KMS-11 (cell line): ENCODE results near the gene ZNF580.

Source experiments
- H2AFZ ChIP-seq: fragments of 200-600 bp; sonication (generic); 2 replicates; pipeline ENCODE4 v1.6.1; 2016; ENCODE audit warnings: antibody characterized with exemption, mixed run types, low read depth
- H3K27ac ChIP-seq: fragments of 200-600 bp; sonication (generic); 2 replicates; pipeline ENCODE4 v1.6.1; 2016; ENCODE audit warnings: mild to moderate bottlenecking, mixed run types
- H3K27me3 ChIP-seq: fragments of 200-600 bp; sonication (generic); 2 replicates; pipeline ENCODE4 v1.6.1; 2017; ENCODE audit warnings: mild to moderate bottlenecking, low read depth, mixed run types, moderate library complexity; ENCODE audit not compliant: insufficient read depth
- H3K36me3 ChIP-seq: fragments of 200-600 bp; sonication (generic); 2 replicates; pipeline ENCODE4 v1.6.1; 2017; ENCODE audit warnings: mild to moderate bottlenecking, mixed run types; ENCODE audit not compliant: insufficient read depth
- H3K4me1 ChIP-seq: fragments of 200-600 bp; sonication (generic); 2 replicates; pipeline ENCODE4 v1.6.1; 2016; ENCODE audit warnings: mild to moderate bottlenecking, low read depth, mixed run types; ENCODE audit not compliant: poor library complexity, severe bottlenecking
- H3K4me2 ChIP-seq: fragments of 200-600 bp; sonication (generic); 2 replicates; pipeline ENCODE4 v1.7.0; 2016; ENCODE audit warnings: mild to moderate bottlenecking, mixed run types
- H3K4me3 ChIP-seq: fragments of 200-600 bp; sonication (generic); IDR thresholded peaks from 2 replicates; pipeline ENCODE4 v1.6.1; 2017; ENCODE audit warnings: low read depth, low read length, mixed read lengths; ENCODE audit not compliant: insufficient read depth
- H3K79me2 ChIP-seq: fragments of 200-600 bp; sonication (generic); 2 replicates; pipeline ENCODE4 v1.6.1; 2016; ENCODE audit warnings: low read depth, mixed run types; ENCODE audit not compliant: insufficient read depth
- H3K9ac ChIP-seq: fragments of 200-600 bp; sonication (generic); 2 replicates; pipeline ENCODE4 v1.6.1; 2016; ENCODE audit warnings: mild to moderate bottlenecking, mixed run types
- H4K20me1 ChIP-seq: fragments of 200-600 bp; sonication (generic); 2 replicates; pipeline ENCODE4 v1.6.1; 2016; ENCODE audit warnings: mild to moderate bottlenecking, mixed run types; ENCODE audit not compliant: insufficient read depth
- CTCF ChIP-seq: fragments of 200-600 bp; sonication (generic); conservative IDR thresholded peaks from 2 replicates; pipeline ENCODE4 v1.6.1; 2017; ENCODE audit warnings: low read depth, mild to moderate bottlenecking, antibody characterized with exemption, low read length, moderate library complexity, mixed read lengths

The ZNF580 gene

GRCh38 chr19:55669418-55670279, 28.8 kb downstream of the ZNF580 start:
- TF ChIP-seq CTCF = no peak
- no peak overlapping the region for H3K27ac ChIP-seq
- H3K9ac ChIP-seq = no peak overlapping the region
- H3K36me3 ChIP-seq = no peaks in the 10 kb centered on the region; the same call in 1 of the 2 replicates
- H3K4me1 ChIP-seq = peaks cover 3% of the 10 kb centered on the region
- H2AFZ ChIP-seq = no peak overlapping the region
- no peak overlapping the region for H3K4me2 ChIP-seq
- no peaks in the 10 kb centered on the region for H3K27me3 ChIP-seq
- H3K4me3 ChIP-seq = no peak overlapping the region
- H4K20me1 ChIP-seq = no peaks in the 10 kb centered on the region
- peaks cover 79% of the 10 kb centered on the region for H3K79me2 ChIP-seq

- H3K79me2 ChIP-seq = peaks cover 75% of the 10 kb centered on the region
- no peaks in the 10 kb centered on the region; the same call in 1 of the 2 replicates for H3K36me3 ChIP-seq
Observed at GRCh38 chr19:55670280-55671053, 29.7 kb downstream of the ZNF580 start.

GRCh38 chr19:55671054-55671378, 30.2 kb downstream of the ZNF580 start:
- peaks cover 4% of the 10 kb centered on the region for H3K4me1 ChIP-seq
- no peak overlapping the region for H3K4me3 ChIP-seq
- no peak overlapping the region for H3K27ac ChIP-seq
- no peak overlapping the region for H3K9ac ChIP-seq
- no peak overlapping the region for H3K4me2 ChIP-seq
- no peak overlapping the region for H2AFZ ChIP-seq
- no peaks in the 10 kb centered on the region; the same call in 1 of the 2 replicates for H3K36me3 ChIP-seq
- no peaks in the 10 kb centered on the region for H3K27me3 ChIP-seq
- TF ChIP-seq CTCF = no peak
- H4K20me1 ChIP-seq = no peaks in the 10 kb centered on the region
- peaks cover 75% of the 10 kb centered on the region for H3K79me2 ChIP-seq

More at GRCh38 chr19:55670280-55671053, 29.7 kb downstream of the ZNF580 start:
- Histone ChIP-seq H2AFZ (no peak overlapping the region), H3K4me2 (no peak overlapping the region), H3K27ac (no peak overlapping the region), H3K4me3 (no peak overlapping the region), H3K4me1 (peaks cover 3% of the 10 kb centered on the region), H3K9ac (no peak overlapping the region), H4K20me1 (no peaks in the 10 kb centered on the region), H3K27me3 (no peaks in the 10 kb centered on the region)
- TF ChIP-seq CTCF = no peak

- Histone ChIP-seq H2AFZ (no peak overlapping the region), H3K36me3 (no peaks in the 10 kb centered on the region; the same call in 1 of the 2 replicates), H3K79me2 (peaks cover 75% of the 10 kb centered on the region), H3K27me3 (no peaks in the 10 kb centered on the region), H3K4me1 (peaks cover 18% of the 10 kb centered on the region), H3K27ac (no peak overlapping the region), H4K20me1 (no peaks in the 10 kb centered on the region), H3K4me2 (no peak overlapping the region), H3K4me3 (no peak overlapping the region), H3K9ac (no peak overlapping the region)
- no peak for TF ChIP-seq CTCF
Observed at GRCh38 chr19:55672418-55672817, 31.6 kb downstream of the ZNF580 start.
